ENCODE data around the gene CEP250.
A peak's percentile ranks its signal among the peaks of the same experiment; 100 is the strongest.
"Not testable (repeated sequence)": the region's sequence is repeated elsewhere in the genome, so short reads cannot be mapped to it uniquely, and the experiment has no call there.

The CEP250 gene

GRCh38 chr20:35541783-35542662 is 86.6 kb downstream of the CEP250 start, which contains the start of gene ERGIC3:
Gene ERGIC3 (plus strand): TSS chr20:35542078. CDS start chr20:35542098, 20 bp downstream.
- H3K9ac ChIP-seq (ENCODE audit: low read depth, low read length), result peak within 1 kb of the TSS; percentile 79

GRCh38 chr20:35542990-35543389 is 87.6 kb downstream of the CEP250 start:
- H3K36me3 ChIP-seq (ENCODE audit: insufficient read depth, low read length), result no peaks in the 10 kb centered on the region
- H3K9me3 ChIP-seq (ENCODE audit: control insufficient read depth, insufficient read depth, low read length), result no peaks in the 10 kb centered on the region
- H3K4me1 ChIP-seq (ENCODE audit: insufficient read depth, low read length), result no peaks in the 10 kb centered on the region
- peak overlapping the region; percentile 79 for H3K9ac ChIP-seq (ENCODE audit: low read depth, low read length)

More at GRCh38 chr20:35541783-35542662, 86.6 kb downstream of the CEP250 start, which contains the start of gene ERGIC3:
- H3K4me1 ChIP-seq (ENCODE audit: insufficient read depth, low read length), result no peaks in the 10 kb centered on the region
- no peaks in the 10 kb centered on the region for H3K9me3 ChIP-seq (ENCODE audit: control insufficient read depth, insufficient read depth, low read length)
- H3K36me3 ChIP-seq (ENCODE audit: insufficient read depth, low read length), result no peaks in the 10 kb centered on the region

- Histone ChIP-seq H3K9ac (ENCODE audit: low read depth, low read length) (no peak overlapping the region), H3K36me3 (ENCODE audit: insufficient read depth, low read length) (0 out of 2 replicates have a peak, but pooled peaks cover 12% of the 10 kb centered on the region), H3K4me1 (ENCODE audit: insufficient read depth, low read length) (no peaks in the 10 kb centered on the region), H3K9me3 (ENCODE audit: control insufficient read depth, insufficient read depth, low read length) (no peaks in the 10 kb centered on the region)
These were observed 89.0 kb downstream of the CEP250 start for GRCh38 chr20:35544436-35544835.

- H3K9ac ChIP-seq (ENCODE audit: low read depth, low read length); H3K9me3 ChIP-seq (ENCODE audit: control insufficient read depth, insufficient read depth, low read length); H3K4me1 ChIP-seq (ENCODE audit: insufficient read depth, low read length): not testable (repeated sequence)
- 0 out of 2 replicates have a peak, but pooled peaks cover 12% of the 10 kb centered on the region for H3K36me3 ChIP-seq (ENCODE audit: insufficient read depth, low read length)
These were observed 89.5 kb downstream of the CEP250 start for GRCh38 chr20:35544941-35545340.

GRCh38 chr20:35546127-35546526 is 90.7 kb downstream of the CEP250 start:
- Histone ChIP-seq H3K4me1 (ENCODE audit: insufficient read depth, low read length) (no peaks in the 10 kb centered on the region), H3K36me3 (ENCODE audit: insufficient read depth, low read length) (0 out of 2 replicates have a peak, but pooled peaks cover 12% of the 10 kb centered on the region), H3K9me3 (ENCODE audit: control insufficient read depth, insufficient read depth, low read length) (no peaks in the 10 kb centered on the region), H3K9ac (ENCODE audit: low read depth, low read length) (no peak overlapping the region)

GRCh38 chr20:35547329-35547728 is 91.9 kb downstream of the CEP250 start:
- Histone ChIP-seq H3K9ac (ENCODE audit: low read depth, low read length) (no peak overlapping the region), H3K9me3 (ENCODE audit: control insufficient read depth, insufficient read depth, low read length) (no peaks in the 10 kb centered on the region), H3K4me1 (ENCODE audit: insufficient read depth, low read length) (no peaks in the 10 kb centered on the region), H3K36me3 (ENCODE audit: insufficient read depth, low read length) (0 out of 2 replicates have a peak, but pooled peaks cover 12% of the 10 kb centered on the region)

GRCh38 chr20:35551503-35551902 is 96.1 kb downstream of the CEP250 start:
- H3K9me3 ChIP-seq (ENCODE audit: control insufficient read depth, insufficient read depth, low read length), result no peaks in the 10 kb centered on the region
- H3K36me3 ChIP-seq (ENCODE audit: insufficient read depth, low read length), result 0 out of 2 replicates have a peak, but pooled peaks cover 12% of the 10 kb centered on the region

GRCh38 chr20:35552914-35553313 is 97.5 kb downstream of the CEP250 start:
- no peak overlapping the region for H3K9ac ChIP-seq (ENCODE audit: low read depth, low read length)
- no peaks in the 10 kb centered on the region for H3K4me1 ChIP-seq (ENCODE audit: insufficient read depth, low read length)
- 0 out of 2 replicates have a peak, but pooled peaks cover 12% of the 10 kb centered on the region for H3K36me3 ChIP-seq (ENCODE audit: insufficient read depth, low read length)
- no peaks in the 10 kb centered on the region for H3K9me3 ChIP-seq (ENCODE audit: control insufficient read depth, insufficient read depth, low read length)

More at GRCh38 chr20:35551503-35551902, 96.1 kb downstream of the CEP250 start:
- Histone ChIP-seq H3K9ac (ENCODE audit: low read depth, low read length) (no peak overlapping the region), H3K4me1 (ENCODE audit: insufficient read depth, low read length) (no peaks in the 10 kb centered on the region)

- not testable (repeated sequence) for H3K36me3 ChIP-seq (ENCODE audit: insufficient read depth, low read length); H3K9ac ChIP-seq (ENCODE audit: low read depth, low read length); H3K9me3 ChIP-seq (ENCODE audit: control insufficient read depth, insufficient read depth, low read length); H3K4me1 ChIP-seq (ENCODE audit: insufficient read depth, low read length)
These were observed 100.1 kb downstream of the CEP250 start for GRCh38 chr20:35555461-35555860.

- no peaks in the 10 kb centered on the region for H3K4me1 ChIP-seq (ENCODE audit: insufficient read depth, low read length)
- no peaks in the 10 kb centered on the region for H3K36me3 ChIP-seq (ENCODE audit: insufficient read depth, low read length)
- no peaks in the 10 kb centered on the region for H3K9me3 ChIP-seq (ENCODE audit: control insufficient read depth, insufficient read depth, low read length)
- H3K9ac ChIP-seq (ENCODE audit: low read depth, low read length), result no peak overlapping the region
These were observed 100.7 kb downstream of the CEP250 start for GRCh38 chr20:35555951-35556645.

- H3K9me3 ChIP-seq (ENCODE audit: control insufficient read depth, insufficient read depth, low read length), result no peaks in the 10 kb centered on the region
- no peak overlapping the region for H3K9ac ChIP-seq (ENCODE audit: low read depth, low read length)
- no peaks in the 10 kb centered on the region for H3K4me1 ChIP-seq (ENCODE audit: insufficient read depth, low read length)
- no peaks in the 10 kb centered on the region for H3K36me3 ChIP-seq (ENCODE audit: insufficient read depth, low read length)
These were observed 101.5 kb downstream of the CEP250 start for GRCh38 chr20:35556871-35557270.

- Histone ChIP-seq H3K4me1 (ENCODE audit: insufficient read depth, low read length) (no peaks in the 10 kb centered on the region), H3K9ac (ENCODE audit: low read depth, low read length) (no peak overlapping the region), H3K9me3 (ENCODE audit: control insufficient read depth, insufficient read depth, low read length) (no peaks in the 10 kb centered on the region), H3K36me3 (ENCODE audit: insufficient read depth, low read length) (no peaks in the 10 kb centered on the region)
These were observed 103.1 kb downstream of the CEP250 start for GRCh38 chr20:35558451-35558850.

GRCh38 chr20:35559042-35559693 is 103.8 kb downstream of the CEP250 start:
- Histone ChIP-seq H3K36me3 (ENCODE audit: insufficient read depth, low read length) (no peaks in the 10 kb centered on the region), H3K9me3 (ENCODE audit: control insufficient read depth, insufficient read depth, low read length) (no peaks in the 10 kb centered on the region), H3K9ac (ENCODE audit: low read depth, low read length) (no peak overlapping the region), H3K4me1 (ENCODE audit: insufficient read depth, low read length) (no peaks in the 10 kb centered on the region)

GRCh38 chr20:35560105-35560511 is 104.7 kb downstream of the CEP250 start:
- Histone ChIP-seq H3K9me3 (ENCODE audit: control insufficient read depth, insufficient read depth, low read length) (no peaks in the 10 kb centered on the region), H3K4me1 (ENCODE audit: insufficient read depth, low read length) (no peaks in the 10 kb centered on the region), H3K36me3 (ENCODE audit: insufficient read depth, low read length) (no peaks in the 10 kb centered on the region), H3K9ac (ENCODE audit: low read depth, low read length) (no peak overlapping the region)
